Esophagus squamous epithelium (tissue), 4 donors: ENCODE results near the gene DENR.

Experiments used
- CTCF ChIP-seq, 6 experiments: fragments of 450-650 bp in 4 of 6; fragments of 200-600 bp in 2 of 6; sonication (generic) in 2 of 6; IDR thresholded peaks; one replicate each; pipeline ENCODE4 v1.5.1; 2016 to 2019; ENCODE audit warnings: antibody characterized with exemption in 6 of 6, mild to moderate bottlenecking in 4 of 6, moderate library complexity in 4 of 6
- POLR2A ChIP-seq, 4 donors: fragments of 450-650 bp; IDR thresholded peaks; one replicate each; pipeline ENCODE4 v1.6.1; 2017; ENCODE audit warnings: antibody characterized with exemption in 4 of 4, mild to moderate bottlenecking in 4 of 4, moderate library complexity in 3 of 4

GRCh38 chr12:122813310-122813713 is 60.7 kb downstream of the DENR start:
- TF ChIP-seq CTCF (IDR thresholded peaks at IDR 0.05) (no peak), POLR2A (IDR thresholded peaks at IDR 0.05) (no peak)
